Measurements from ENCODE around the gene PTPN3.
"Not testable (repeated sequence)": the region's sequence is repeated elsewhere in the genome, so short reads cannot be mapped to it uniquely, and the experiment has no call there.

The PTPN3 gene

DNA sequence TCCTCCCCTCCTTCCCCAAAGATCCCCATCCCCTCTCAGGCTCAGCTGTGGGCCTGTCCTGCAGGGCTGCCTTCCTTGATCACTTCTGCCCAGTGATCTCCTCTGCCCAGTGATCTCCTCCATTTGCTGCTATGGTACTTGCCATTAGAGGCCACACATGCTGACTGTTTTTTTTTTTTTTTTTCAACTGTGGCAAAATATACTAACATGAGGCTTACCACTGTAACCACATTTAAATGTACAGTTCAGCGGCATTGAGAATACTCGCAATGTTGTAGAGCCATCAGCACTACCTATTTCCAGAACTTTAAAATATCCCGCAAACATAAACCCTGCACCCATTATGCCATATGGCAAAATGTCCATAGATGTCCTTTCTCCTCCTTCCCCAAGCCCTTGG, 115.5 kb downstream of the PTPN3 start:
- no peak for DNase-seq

DNA sequence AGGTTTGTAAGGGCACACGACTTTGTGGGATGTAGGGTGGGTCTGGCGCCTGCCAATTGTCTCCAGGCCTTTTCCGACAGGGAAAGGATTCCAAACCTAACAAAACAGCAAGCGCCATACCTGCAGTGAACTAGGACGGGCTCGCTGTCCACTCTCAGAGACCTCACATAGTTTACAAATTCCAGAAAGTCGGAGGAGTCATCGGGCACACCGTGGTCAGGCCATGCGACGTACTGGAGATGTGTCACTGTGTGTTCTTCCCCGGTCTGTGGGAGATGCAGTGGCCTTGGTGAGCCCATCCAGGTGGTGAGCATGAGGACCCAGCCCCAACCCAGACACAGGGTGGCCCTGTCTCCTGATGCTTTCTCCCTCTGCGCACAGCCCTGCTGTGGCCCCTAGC, 115.9 kb downstream of the PTPN3 start:
- no peak for DNase-seq

DNA sequence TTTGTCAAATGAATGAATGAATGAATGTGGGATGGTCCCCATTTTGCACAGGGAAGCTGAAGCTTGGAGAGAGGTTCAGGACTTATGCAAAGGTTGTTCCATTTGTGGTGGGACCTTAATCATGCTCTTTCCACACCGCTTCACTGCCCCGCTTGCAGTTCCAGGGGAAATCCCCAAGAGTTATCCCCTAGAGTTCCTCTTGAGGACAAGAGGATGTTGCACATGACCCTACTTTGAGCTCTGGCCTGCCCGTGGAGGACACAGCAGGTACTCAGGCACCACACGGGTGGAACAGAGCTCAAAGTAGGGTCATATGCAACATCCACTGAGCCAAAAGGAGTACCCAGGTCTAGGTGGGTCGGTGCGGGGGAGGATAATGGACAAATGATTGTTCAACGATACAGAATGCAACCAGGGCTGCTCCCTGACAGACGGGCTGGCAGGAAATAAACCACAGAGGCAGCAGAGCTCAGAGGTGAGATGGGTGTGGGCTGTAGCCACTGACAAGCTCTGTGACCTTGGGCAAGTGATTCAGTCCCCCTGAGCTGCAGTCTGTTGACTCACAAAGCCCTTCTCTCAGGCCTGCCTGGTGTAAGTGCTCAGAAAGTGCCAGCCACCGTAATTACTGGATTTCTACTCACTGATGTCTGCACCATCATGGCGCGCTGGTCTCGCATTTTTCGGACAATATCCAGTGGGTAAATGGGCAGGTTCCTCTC, 116.9 kb downstream of the PTPN3 start:
- DNase-seq, result no peak

DNA sequence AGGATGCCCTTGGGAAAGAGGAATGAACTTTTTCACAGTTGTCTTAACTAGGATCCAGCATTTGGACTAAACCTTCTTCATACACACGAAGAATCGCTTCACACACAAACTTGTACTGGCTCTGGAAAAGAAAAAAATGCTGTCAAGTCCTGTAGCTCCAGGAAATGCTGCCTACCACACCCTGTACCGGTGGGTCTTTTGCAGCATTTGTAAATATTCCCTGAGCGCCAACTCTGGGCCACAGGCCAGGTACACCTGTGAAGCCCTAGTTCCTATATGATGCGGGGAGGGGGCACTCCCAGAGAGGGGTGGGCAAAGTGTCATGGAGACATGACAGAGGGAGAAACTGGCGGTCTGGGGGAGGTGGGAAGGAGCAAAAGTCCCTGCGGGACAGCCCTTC, 118.6 kb downstream of the PTPN3 start:
- DNase-seq, result no peak

GRCh38 chr9:109378316-109378715, 119.8 kb downstream of the PTPN3 start:
- DNase-seq, result no peak

DNA sequence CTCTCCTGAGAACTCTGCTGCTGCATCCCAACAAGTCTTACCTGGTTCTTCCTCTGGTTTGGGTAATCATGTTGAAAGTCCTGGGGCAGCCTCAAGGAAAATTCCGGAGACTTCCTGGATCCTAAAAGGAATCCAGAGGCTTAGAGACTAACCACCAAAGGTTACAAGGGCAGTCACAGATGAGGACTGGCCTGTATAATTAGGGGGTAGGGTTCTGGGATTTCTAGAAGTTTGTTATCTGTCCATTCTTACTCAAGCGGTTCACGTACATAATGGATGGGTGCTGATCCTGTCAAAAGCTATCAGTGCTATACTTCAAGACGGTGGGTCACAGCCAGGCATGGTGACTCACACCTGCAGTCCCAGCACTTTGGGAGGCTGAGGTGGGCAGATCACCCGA, 125.9 kb downstream of the PTPN3 start:
- no peak for DNase-seq

GRCh38 chr9:109371374-109371773, 126.7 kb downstream of the PTPN3 start:
- no peak for DNase-seq

- no peak for DNase-seq
Observed at GRCh38 chr9:109369285-109369684, 128.8 kb downstream of the PTPN3 start.

- DNase-seq, result no peak
Observed at GRCh38 chr9:109360771-109361170, 137.3 kb downstream of the PTPN3 start.

GRCh38 chr9:109358968-109359603, 139.0 kb downstream of the PTPN3 start:
- DNase-seq, result not testable (repeated sequence)

- DNase-seq, result no peak
Observed at GRCh38 chr9:109355564-109356297, 142.4 kb downstream of the PTPN3 start.

DNA sequence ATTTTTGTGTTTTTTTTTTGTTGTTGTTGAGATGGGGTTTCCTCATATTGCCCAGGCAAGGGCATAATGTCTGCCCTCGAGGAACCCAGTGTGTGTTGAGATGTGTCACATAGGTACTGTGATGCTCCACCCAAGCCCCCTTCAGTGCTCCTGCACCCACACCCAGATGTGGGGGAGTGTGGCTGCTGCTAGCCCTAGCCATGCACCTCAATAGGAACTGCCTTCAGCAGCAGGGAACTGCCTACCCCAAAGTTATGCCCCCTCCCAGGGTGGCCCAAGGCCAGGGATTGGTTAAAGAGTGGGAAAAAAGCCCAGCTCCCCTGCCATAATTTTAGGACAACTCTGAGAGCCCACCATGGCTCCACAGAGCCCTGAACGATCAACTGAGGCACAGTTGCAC, 143.9 kb downstream of the PTPN3 start:
- DNase-seq, result no peak

- no peak for DNase-seq
Observed at GRCh38 chr9:109351032-109351431, 147.1 kb downstream of the PTPN3 start.

DNA sequence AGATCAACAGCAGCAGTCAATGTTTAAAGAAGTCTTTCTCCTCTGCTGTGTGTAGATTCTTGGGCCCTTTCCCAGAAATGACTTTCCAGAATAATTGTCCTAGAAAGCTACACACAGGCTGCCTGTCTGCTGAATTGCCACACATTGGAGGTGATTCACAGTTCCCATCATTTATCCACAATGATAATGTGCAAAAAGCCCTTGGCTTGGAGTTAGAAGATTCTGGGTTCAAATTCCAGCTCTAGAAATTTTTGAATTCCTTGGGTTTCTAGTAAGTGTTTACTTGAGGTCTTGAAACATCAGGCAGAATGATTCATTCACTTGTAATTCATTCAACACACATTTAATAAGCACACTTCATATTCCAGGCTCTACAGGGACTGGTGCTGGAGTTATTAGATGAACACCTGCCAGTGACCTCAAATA, 148.7 kb downstream of the PTPN3 start:
- no peak for DNase-seq

DNA sequence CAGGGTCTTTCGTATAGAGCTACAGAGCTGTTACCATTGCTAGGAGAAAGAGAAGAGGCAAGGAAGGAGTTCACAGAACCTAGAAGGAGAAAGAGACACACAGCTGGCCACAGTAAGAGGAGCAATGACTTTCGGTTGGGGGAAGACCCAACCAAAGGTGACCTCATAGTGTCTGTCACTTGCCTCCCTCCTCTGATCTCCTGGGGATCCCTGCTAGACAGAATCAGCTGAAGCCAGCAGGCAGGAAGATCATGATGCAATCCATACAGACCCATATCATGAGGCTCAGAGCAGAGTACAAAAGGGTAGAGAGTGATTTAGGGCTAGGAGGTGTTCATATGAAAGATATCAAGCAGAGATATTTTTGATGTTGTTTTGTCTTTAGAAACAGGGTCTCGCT, 151.2 kb downstream of the PTPN3 start:
- peak; percentile 4 for DNase-seq

- DNase-seq, result no peak
Observed at GRCh38 chr9:109344866-109345265, 153.2 kb downstream of the PTPN3 start.

DNA sequence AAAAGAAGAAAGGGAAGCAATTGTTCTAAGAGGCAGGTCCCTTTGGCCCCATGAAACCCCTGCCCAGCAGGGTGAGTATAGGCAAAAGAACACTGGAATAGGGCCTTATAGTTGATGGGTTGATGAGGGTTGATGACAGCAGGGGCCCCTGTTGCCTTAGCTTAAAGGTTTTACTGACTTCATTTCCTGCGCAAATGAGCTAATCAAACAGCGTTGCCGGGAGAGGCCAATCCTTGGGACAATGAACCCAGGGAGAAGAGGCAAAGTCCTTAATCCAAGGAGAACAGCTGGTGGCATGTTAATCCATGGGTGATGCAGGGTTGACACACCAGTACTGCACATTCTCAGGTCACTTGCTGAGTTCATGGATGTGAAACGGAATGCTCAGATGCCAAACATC, 155.2 kb downstream of the PTPN3 start:
- DNase-seq, result no peak

DNA sequence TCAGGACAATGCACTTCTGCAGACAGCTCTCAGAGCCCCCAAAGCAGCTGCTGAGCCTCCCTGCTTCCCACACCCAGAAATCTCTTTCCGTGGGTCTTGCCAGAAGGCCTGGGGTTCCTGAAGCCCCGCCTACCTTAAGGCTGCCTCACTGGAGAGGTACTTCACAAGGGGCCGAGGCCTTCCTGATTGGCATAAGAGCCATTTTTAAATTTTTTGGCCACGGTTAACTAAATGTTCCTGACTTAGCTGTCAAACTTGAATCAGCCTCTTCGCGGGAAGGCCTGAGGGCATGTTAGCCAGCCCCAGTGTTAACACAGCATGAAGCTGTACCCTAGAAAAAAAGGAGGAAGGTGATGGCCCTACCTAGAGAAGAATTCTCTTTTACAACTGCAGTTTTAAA, 156.5 kb downstream of the PTPN3 start:
- DNase-seq, result no peak

GRCh38 chr9:109340979-109341378, 157.1 kb downstream of the PTPN3 start:
- DNase-seq, result not testable (repeated sequence)

GRCh38 chr9:109336409-109336808, 161.7 kb downstream of the PTPN3 start:
- DNase-seq, result peak; percentile 53

- peak; percentile 77 for DNase-seq
Observed at GRCh38 chr9:109335929-109336328, 162.2 kb downstream of the PTPN3 start.

DNA sequence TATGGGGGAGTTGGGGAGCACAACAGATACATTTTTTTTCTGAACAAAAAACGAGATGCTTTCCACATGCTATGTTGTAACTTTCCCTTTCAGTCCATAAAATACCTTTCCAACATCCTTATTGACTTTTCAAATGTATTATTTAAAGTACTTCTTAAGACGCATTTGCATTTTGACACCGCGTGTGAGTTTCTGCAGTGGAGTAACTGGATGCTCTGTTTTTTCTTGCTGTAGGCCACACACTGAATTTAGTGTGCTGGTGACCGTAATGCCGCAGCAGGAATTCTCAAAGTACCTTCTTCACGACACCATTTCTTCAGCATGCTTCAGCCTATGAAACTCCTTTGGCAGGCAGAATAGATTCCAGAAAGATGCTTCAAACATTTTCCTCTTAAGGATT, 163.0 kb downstream of the PTPN3 start:
- DNase-seq, result no peak

GRCh38 chr9:109331353-109331752, 166.8 kb downstream of the PTPN3 start:
- DNase-seq, result no peak

DNA sequence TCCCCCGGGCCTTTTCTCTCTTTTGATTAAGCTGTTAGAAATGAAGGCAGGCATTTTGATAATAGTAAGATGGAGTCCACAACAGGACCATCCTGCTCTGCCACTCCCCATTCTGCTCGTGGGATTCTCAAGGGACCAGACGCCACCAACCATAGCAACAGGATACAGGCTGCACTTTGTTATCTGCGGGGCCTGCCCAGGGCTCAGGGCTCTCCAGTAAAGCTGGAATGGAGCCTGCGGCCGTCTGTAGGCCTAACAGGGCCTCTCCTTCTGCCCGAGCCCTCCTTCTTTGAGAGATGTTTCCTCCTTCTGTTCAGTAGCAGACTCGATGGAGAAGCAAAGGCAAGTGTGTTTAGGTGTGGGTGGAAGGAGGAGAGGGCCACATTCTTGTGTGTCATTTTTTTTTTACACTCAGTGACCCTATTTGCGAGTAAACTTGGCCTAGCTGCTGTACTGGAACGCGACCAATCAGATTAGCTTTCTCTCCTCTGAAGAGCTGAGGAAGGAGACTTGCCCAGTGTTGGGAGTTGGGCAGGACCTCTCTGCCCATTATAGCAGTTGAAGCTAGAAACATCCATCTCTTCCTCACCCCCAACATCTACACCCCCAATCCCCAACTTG, 168.4 kb downstream of the PTPN3 start:
- no peak for DNase-seq

Measured in OCI-M1 (cell line).